ENCODE results near the gene FGR.
"Not testable (repeated sequence)": the region's sequence is repeated elsewhere in the genome, so short reads cannot be mapped to it uniquely, and the experiment has no call there.

Gene FGR

DNA sequence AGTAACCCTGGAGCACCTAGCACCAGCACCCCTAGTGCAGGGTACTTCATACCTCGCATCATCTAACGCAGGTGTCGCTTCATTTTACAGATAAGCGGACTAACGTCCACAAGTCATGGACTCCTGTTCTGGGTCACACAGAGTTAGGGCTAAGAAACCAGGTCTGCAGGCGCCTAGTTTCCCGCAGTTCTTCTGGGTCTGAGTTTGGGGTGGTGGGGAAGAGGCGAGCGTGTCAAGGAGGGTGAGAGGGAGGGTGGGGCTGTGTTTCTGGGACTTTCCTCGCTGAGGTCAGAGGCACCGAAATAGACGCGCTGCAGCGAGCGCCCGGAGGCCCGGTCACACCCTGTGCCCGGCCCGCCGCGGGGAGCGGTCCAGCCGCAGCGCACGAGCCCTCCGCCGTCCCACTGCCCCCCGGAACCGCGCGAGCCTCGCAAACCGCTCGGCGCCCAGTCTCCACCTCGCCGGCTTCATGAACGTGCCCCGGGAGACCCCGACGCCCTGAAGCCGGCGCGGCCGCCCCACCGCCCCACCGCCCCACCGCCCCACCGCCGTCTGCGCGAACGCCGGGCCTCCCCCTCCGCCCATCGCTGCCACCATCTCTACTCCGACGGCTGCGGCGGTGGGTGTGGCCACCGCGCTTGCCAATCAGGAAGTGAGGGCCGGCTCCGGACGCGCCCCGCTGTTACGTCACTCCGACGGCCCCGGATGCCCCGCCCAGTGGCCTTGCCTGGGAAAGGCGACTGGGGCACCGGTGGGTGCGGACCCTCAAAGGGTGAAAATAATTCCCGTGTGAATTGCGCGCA is 24.7 kb upstream of the FGR start:
- DNase-seq = peak; percentile 83

DNA sequence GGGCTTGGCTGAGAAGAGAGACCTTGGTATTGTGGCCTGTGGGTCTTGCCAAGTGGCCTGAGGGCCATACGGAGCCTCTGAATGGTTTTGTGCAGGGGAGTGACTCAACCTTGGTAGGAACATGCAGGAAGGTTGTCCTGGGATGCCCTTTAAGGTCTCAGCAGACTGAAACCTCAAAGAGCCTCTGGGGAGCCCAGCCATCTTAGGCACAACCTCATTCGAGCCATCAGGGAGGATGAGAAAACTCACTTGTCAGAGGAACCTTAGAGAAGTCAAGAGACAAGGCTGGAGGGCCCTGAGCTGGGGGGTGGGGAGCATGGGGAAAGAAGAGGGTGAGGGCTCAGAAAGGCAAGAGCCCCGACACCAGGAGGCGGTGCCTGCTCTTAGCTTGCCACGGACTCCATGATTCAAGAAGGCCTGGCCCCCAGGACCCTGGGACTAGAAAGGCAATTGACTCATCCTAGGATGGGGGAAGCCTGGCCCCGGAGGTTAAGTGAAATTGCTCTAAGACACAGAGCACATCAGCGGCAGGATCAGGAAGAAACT is 24.0 kb upstream of the FGR start:
- DNase-seq = peak; percentile 41

DNA sequence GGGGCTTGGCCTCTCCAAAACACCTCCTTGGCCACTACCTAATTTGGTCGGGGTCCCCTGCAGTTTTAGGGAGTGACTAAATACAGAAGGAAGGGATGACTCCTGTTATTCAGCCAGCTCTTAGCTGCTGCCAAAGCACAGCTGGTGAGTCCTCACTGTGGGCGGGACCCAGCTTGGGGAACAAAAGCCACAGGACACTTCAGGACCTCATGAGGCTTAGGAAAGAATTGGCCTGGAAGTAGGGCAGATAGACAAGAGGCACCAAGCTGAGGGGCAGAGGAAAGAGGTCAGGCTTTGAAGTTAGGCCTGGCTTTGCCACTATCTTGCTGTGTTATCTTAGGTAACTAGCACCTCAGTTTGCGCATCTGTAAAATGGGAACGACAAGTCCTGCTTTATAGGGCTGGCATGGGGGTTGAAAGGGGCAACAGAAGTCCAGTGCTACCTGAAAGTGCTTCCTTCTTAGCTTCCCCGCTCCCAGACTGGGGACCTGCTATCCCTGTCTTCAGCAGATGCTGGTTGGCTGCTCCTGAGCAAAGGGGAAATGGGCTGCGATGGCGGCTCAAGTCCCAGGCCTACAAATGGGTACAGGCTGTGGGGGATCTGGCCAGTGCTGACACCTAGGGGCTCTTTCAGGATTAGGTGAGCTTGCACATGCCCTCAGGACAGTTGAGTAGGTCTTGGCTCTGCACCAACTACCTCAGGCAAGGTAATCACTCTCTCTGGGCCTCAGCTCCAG is 21.3 kb upstream of the FGR start:
- no peak for DNase-seq

DNA sequence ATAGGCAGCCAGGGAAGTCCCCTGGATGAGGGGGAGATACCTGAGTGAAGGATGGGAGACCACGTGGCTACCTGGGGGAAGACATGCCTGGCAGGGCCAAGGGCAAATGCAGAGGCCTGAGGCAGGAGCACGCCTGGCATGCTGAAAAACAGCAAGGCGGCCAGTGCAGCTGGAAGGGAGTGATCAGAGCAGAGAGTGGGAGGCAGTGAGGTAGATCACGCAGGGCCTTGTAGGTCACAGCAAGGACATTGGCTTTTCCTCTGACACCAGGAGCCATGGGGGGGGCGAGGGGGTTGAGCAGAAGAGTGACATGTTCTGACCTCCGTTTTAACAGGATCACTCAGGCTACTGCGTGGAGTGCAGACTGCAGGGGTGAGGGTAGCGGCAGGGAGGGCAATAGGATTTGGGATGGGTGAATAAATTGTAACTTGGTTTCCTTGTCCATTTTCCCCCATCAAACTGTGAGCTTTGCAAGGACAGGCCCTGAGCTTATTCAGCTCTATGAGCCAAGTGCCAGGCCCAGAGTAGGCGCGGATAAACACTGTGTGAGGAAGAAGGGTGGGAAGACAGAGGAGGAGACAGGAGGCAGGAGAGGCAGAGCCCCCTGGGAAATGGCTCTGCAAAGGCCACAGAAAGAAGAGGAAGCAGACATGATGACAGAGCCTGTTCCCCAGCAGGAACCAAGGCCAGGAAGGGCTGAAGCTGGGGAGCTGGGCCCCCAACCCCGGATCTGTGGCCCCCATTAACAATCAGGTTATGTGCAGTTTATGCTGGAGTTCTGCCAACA is 20.4 kb upstream of the FGR start:
- no peak for DNase-seq

DNA sequence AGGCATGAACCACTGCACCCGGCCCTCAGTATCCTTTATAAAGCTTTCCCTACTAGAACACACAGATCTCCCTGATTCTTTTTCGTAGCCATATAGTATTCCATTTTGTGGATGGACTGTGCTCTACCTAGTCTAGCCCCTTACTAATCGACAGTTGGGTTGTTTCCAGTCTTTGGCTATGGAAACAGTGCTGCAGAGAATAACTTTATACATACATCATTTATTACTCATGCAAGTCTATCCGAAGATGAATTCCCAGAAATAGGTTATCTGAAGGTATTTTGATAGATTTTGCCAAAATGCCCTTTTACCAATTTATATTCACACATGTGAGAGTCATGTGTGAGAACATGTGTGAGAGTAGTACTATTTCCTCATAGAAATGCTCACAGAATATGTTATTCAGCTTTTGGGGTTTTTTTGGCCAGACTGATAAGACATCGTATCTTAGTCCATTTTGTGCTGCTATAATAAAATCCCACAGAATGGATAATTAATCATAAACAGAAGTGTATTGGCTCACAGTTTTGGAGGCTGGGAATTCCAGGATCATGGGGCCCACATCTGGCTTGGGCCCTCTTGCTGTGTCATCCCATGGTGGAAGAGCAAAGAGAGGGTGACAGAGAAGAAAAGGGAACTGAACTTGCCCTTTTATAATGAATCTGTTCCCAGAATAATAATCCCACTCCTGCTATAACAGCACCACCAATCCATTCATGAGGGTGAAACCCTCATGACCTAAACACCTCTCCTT is 17.3 kb upstream of the FGR start:
- DNase-seq = no peak

DNA sequence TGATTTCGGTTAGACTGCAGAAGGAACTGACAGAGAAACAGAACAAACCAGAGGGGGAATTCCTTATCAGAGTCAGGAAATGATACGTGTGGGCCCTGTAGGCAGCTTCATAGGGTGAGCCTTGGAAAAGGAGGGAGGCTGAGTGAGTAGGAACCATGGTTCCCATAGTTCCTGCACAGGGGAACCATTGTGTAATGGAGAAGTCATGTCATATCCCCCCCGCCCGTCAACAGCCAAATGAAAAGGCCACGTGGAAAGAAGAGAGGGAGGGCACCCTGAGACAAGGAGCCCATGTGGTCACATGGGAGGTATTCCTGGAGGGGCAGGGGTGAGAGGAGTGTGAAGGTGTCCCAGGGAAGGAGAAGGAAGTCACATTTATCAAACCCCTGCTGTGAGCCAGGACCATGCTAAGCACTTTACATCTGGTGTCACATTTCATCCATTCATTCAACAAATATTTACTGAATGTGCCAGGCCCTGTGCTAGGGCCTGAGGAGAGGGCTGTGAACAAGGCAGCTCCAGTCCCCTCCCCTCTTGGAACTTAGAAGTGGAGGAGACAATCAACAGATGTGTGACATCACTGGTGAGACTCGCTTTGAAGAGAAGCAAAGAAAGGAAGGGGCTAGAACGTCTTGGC is 15.7 kb upstream of the FGR start:
- no peak for DNase-seq

DNA sequence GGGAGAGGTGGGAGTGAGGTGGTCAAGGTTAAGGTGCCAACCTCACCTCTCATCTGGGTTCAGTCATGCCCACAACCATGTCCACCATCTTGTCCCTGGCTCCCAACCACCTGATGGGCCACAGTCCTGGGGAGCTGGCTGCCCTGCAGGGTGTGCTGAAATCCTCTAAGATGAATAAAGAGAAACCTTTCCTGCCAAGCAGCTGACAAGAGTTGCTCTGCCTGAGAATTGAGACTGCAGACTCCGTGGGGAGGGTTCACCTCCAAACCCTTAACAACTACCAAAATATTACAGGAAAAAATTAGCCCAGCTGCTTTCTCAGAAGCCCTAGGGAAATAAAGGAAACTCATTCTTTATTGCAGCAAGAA is 15.2 kb upstream of the FGR start:
- DNase-seq = no peak

DNA sequence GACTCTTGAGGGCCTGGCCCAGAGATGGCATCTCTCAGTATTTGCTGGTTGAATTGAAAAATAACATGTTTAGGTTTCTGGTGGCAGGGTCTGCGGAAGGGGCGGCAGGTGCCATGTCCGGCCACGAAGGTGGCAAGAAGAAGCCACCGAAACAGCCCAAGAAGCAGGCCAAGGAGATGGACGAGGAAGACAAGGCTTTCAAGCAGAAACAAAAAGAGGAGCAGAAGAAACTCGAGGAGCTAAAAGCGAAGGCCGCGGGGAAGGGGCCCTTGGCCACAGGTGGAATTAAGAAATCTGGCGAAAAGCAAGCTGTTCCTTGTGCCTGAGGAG is 14.3 kb upstream of the FGR start:
- no peak for DNase-seq

DNA sequence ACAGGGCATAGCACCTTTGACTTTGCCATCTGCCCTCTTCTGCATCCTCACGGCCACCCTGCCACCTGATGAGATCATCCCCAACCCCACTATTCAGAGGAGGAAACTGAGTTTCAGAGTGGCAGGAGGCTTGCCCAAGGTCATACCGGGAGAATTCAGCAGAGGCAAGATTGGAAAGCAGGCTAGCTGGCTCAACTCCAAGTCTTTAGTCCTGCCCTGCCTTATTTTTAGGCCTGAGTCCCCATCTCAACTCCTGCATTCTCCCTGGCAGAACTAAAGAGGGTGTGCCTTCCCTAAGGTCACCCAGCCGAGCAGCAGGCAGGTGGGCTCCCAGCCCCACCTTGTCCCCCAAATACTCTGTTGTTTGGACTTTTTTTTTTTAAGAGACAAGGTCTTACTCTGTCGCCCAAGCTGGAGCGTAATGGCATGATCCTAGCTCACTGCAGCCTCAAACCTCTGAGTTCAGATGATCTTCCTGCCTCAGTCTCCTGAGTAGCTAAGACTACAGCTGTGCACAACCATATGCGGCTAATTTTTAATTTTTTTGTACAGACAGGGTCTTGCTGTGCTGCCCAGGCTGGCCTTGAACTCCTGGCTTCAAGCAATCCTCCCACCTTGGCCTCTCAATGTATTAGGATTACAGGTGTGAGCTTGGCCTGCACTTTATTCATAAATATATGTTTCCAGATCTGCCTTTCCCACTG is 13.8 kb upstream of the FGR start:
- DNase-seq = no peak

DNA sequence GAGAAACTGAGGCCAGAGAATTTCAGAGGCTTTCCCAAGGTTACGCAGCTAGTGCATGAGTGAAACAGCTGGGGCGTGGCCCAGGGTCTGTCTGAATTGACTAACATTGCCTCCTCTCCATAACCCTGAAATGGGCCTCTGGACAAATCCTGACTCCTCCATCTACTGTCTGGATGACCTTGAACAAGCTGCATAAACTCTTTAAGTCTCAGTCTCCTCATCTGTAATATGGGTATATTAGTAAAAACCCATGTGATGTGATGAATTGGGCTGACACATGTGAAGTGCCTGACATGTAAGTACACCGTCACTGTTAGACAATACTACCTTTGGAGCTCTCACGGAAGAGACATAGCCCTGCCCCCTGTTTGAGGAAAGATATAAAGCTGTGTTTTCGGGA is 12.3 kb upstream of the FGR start:
- no peak for DNase-seq

DNA sequence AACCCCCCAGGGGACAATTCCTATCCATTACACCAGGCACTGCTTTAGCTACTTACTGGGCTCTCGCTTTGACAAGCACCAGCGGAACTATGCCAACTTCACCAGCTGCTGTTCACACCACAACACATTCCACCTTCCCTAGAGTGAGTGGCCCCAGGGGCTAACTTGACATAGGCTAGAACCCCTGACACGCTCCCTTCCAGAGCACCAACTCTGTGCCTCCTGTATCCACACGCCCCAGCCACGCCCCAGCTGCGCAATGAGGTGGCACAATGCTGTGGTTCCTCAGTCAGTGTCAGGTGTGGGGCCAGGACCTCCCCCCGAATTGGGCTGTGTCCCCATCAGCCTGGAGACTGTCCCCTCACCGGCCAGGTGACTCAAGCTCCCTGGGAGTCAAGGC is 11.7 kb upstream of the FGR start:
- DNase-seq = no peak

DNA sequence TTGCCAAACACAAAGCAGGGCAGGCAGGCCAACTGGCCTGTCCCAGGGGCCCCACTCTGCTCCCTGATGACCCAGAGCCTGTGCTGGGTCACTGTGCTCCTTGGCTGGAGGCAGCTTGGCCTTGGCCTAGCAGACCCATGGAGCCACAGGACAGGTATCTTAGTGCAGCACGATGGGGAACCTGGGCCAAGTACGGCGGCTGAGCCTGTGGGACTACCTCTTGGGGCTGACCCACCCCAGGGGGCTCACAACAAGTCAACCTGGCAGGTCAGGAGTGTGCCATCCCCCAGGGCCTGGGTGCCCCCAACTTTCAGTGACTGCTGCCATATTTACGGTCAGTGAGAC is 10.1 kb upstream of the FGR start:
- no peak for DNase-seq

DNA sequence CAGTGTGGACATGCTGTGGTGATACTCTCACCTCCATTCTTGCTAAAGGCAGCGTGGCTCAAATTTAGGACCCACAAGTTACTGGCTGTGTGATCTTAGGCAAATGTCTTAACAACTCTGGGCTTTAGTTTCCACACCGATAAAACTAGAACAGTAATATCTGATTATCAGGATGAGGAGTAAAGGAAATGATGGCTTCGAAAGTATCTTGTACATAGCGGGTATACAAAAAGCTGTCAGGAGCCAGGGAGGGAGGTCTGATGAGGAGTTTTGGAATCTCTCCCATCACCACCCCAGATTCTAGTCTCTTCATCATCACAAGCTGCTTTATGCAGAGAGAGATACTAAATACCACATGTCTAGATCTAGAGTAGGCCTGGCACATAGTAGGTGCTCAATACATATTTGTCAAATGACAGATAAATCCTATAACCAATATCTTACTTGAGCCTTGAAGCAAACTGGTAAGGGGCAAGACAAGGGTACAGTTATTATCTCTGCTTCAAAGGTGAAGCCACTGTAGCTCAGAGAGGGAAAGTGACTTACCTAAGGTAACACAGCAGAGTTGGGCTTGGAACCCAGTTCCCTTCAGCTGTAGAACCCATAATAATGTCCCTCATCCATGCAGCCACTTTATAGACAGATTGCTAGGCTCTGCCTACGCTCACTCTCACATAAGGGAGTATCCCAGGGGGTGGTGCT is 9.5 kb upstream of the FGR start:
- DNase-seq = no peak

DNA sequence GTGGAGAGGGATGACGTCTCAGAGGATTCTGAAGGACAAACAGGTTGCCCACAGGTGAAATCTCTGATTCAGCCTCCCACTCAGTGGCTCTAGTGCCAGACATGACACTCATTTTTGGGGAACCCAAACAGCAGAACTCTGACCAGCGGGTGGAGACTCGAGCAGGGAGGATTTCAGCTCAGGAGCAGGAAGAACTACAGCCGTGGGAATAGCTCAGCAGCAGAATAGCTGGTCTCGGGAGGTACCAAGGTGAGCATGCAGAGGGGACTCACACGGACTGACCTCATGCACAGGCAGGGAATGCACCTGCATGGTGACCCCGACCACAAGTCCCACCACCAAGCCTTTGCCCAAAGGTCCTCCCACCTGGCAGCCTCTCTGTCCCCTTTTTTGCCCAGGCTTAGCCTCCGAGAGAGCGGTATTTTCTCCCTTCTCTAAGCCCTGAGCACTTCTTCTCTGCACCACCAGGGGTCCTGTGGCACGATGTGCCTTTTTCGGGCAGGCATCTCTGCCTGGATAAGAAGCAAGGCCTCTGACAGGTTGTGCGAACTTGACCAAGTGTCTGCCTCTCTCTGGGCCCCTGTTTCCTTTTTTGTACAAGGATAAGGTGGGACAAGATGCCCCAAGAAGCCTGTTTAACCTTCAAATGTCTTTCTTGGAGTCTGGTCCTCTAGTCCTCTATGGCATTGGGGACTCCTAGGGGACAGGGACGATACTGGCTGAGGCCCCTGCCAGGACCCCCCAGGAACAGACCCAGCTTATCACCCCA is 8.8 kb upstream of the FGR start:
- DNase-seq = peak; percentile 66

DNA sequence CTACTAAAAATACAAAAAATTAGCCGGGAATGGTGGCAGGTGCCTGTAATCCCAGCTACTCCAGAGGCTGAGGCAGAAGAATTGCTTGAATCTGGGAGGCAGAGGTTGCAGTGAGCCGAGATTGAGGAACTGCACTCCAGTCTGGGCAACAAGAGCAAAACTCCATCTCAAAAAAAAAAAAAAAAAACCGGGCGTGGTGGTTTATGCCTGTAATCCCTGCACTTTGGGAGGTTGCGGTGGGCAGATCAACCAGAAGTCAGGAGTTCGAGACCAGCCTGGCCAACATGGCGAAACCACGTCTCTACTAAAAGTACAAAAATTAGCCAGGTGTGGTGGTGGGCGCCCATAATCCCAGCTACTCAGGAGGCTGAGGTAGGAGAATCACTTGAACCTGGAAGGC is 5.5 kb upstream of the FGR start:
- not testable (repeated sequence) for DNase-seq

DNA sequence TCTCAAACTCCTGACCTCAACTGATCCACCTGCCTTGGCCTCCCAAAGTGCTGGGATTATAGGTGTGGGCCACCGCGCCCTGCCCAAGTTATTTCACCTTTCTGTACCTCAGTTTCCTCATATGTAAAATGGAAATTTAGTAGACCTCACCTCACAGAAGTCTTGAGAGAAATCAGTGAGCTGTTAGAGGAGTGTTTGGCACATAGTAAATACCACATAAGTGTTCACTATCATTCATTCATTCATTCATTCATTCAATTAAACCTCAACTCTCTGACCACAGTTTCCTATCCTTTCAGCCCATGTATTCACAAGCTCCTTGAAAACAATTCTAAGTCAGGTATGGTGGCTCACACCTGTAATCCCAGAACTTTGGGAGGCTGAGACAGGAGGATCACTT is 3.8 kb upstream of the FGR start:
- DNase-seq = no peak

DNA sequence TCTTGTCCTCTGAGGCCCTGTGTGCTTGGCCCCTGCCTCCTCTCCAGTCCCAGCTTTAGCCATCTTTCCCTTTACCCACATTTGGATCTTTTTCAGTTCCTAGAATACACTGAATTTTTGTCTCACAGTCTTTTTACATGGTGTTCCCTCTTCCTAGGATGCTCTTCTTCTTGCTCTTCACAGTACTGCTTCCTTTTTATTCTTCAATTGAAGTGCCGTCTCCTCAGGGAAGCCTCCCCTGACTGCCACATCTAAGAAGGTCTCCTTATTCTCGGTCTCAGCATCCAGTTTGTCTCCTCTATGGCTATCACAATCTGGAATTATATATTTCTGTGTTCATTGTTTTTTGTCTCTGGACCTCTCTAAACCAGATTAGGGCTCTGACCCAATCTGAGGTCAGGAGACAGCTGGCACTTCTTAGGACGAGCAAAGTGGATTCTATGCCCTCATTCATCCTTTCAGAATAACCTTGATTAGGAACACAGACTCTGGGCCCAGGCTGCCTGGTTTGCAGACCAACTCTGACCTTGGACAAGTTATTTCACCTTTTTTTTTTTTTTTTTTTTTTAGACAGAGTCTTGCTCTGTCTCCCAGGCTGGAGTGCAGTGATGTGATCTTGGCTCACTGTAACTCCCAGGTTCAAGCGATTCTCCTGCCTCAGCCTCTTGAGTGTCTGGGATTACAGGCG is 3.2 kb upstream of the FGR start:
- no peak for DNase-seq

DNA sequence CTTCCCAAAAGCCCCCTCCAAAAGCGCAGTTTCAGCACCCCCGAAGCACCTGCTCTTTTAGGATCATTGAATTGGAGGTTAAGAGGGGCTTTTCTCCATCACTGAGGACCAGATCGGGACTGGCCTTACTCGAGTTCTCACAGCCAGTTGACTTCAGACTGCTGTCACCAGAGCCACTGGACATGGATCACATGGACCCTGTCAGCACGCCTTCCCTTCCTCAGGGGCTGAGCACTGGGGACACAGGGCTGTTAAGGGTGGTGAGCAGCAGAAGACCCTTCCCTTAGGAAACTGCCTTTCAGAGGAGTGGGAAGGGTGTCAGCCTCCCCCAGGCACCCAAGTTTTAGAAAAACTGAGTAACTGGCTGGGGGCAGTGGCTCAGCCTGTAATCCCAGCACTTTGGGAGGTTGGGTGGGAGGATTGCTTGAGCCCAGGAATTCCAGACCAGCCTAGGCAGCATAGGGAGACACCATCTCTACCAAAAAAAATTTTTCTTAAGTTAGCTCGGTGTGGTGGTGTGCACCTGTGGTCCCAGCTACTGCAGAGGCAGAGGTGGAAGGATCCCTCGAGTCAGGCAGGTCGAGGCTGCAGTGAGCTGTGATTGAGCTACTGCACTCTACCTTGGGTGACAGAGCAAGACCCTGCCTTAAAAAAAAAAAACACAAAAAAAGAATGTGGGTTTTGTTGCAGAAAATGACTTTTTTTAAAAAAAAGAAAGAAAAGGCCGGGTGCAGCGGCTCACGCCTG is 584 bp upstream of the FGR start:
- DNase-seq = no peak

Measured in stimulated activated naive CD4-positive, alpha-beta T cell treated with Interleukin-2 at 50 U/mL for 16 hours (primary cell).